Activated CD8-positive, alpha-beta memory T cell treated with anti-CD3 and anti-CD28 coated beads, Interleukin-2, amount 50 U/mL, for 1 hour (primary cell): ENCODE measurements around the gene SMG6.
"Not testable (repeated sequence)": the region's sequence is repeated elsewhere in the genome, so short reads cannot be mapped to it uniquely, and the experiment has no call there.

Experiments used
- DNase-seq: peaks from one replicate; pipeline ENCODE4 v3.0.0-alpha.2; 2020; ENCODE audit errors: extremely low read depth

SMG6 gene

GRCh38 chr17:2144701-2145100 is 158.9 kb downstream of the SMG6 start:
- DNase-seq, result no peak

GRCh38 chr17:2143332-2143731 is 160.3 kb downstream of the SMG6 start:
- no peak for DNase-seq

GRCh38 chr17:2142682-2143081 is 160.9 kb downstream of the SMG6 start:
- DNase-seq, result not testable (repeated sequence)

GRCh38 chr17:2140683-2141082 is 162.9 kb downstream of the SMG6 start:
- DNase-seq, result no peak

GRCh38 chr17:2138761-2139160 is 164.8 kb downstream of the SMG6 start:
- DNase-seq, result no peak

- no peak for DNase-seq
Measured at GRCh38 chr17:2138318-2138717, 165.3 kb downstream of the SMG6 start.

- DNase-seq, result no peak
Measured at GRCh38 chr17:2137342-2138098, 166.1 kb downstream of the SMG6 start.

GRCh38 chr17:2136241-2136640 is 167.3 kb downstream of the SMG6 start:
- DNase-seq, result no peak

- no peak for DNase-seq
Measured at GRCh38 chr17:2128011-2128410, 175.6 kb downstream of the SMG6 start.

GRCh38 chr17:2125013-2125535 is 178.5 kb downstream of the SMG6 start:
- DNase-seq, result no peak

- no peak for DNase-seq
Measured at GRCh38 chr17:2124391-2124790, 179.2 kb downstream of the SMG6 start.

GRCh38 chr17:2123375-2124251 is 180.0 kb downstream of the SMG6 start:
- no peak for DNase-seq

GRCh38 chr17:2122641-2123302 is 180.8 kb downstream of the SMG6 start:
- no peak for DNase-seq

GRCh38 chr17:2120586-2121335 is 182.8 kb downstream of the SMG6 start:
- no peak for DNase-seq

GRCh38 chr17:2113279-2113622 is 190.3 kb downstream of the SMG6 start:
- no peak for DNase-seq

GRCh38 chr17:2111691-2112090 is 191.9 kb downstream of the SMG6 start:
- no peak for DNase-seq

- DNase-seq, result no peak
Measured at GRCh38 chr17:2110436-2110835, 193.1 kb downstream of the SMG6 start.

GRCh38 chr17:2108170-2108569 is 195.4 kb downstream of the SMG6 start:
- DNase-seq, result no peak

GRCh38 chr17:2107506-2107905 is 196.1 kb downstream of the SMG6 start:
- no peak for DNase-seq

GRCh38 chr17:2107050-2107449 is 196.5 kb downstream of the SMG6 start:
- DNase-seq, result no peak

GRCh38 chr17:2106308-2106955 is 197.2 kb downstream of the SMG6 start:
- DNase-seq, result no peak
